KOPT-K1 (cell line): ENCODE results near the gene MPZL1.
"Not testable (repeated sequence)": the region's sequence is repeated elsewhere in the genome, so short reads cannot be mapped to it uniquely, and the experiment has no call there.

Experiments used
- H3K27ac ChIP-seq: fragments of 200-600 bp; sonication (generic); 2 replicates; pipeline ENCODE4 v1.5.1; 2016; ENCODE audit warnings: antibody characterized with exemption, mild to moderate bottlenecking, low read depth, low read length; ENCODE audit not compliant: poor library complexity, severe bottlenecking
- H3K36me3 ChIP-seq: fragments of 200-600 bp; sonication (generic); 2 replicates; pipeline ENCODE4 v1.5.1; 2017; ENCODE audit warnings: antibody characterized with exemption, mild to moderate bottlenecking, low read length, moderate library complexity; ENCODE audit not compliant: insufficient read depth
- H3K9me3 ChIP-seq: fragments of 200-600 bp; sonication (generic); 2 replicates; pipeline ENCODE4 v1.5.1; 2017; ENCODE audit warnings: antibody characterized with exemption, low read length, mild to moderate bottlenecking; ENCODE audit not compliant: insufficient read depth, poor library complexity, severe bottlenecking

Gene MPZL1

GRCh38 chr1:167805041-167805556 is 83.3 kb downstream of the MPZL1 start:
- Histone ChIP-seq H3K27ac (peak overlapping the region; percentile 97), H3K9me3 (peaks cover 19% of the 10 kb centered on the region)

GRCh38 chr1:167806235-167806634 is 84.5 kb downstream of the MPZL1 start:
- H3K36me3 ChIP-seq, result not testable (repeated sequence)
- H3K27ac ChIP-seq, result peak overlapping the region; percentile 38
- H3K9me3 ChIP-seq, result peaks cover 19% of the 10 kb centered on the region

More at GRCh38 chr1:167805041-167805556, 83.3 kb downstream of the MPZL1 start:
- H3K36me3 ChIP-seq, result no peaks in the 10 kb centered on the region

GRCh38 chr1:167806676-167807075 is 84.9 kb downstream of the MPZL1 start:
- not testable (repeated sequence) for H3K36me3 ChIP-seq
- H3K9me3 ChIP-seq, result peaks cover 22% of the 10 kb centered on the region
- peak overlapping the region; percentile 38 for H3K27ac ChIP-seq

- H3K9me3 ChIP-seq, result peaks cover 30% of the 10 kb centered on the region
- no peak overlapping the region for H3K27ac ChIP-seq
Measured at GRCh38 chr1:167808104-167808503, 86.3 kb downstream of the MPZL1 start.

GRCh38 chr1:167808690-167809089 is 86.9 kb downstream of the MPZL1 start:
- Histone ChIP-seq H3K27ac (no peak overlapping the region), H3K36me3 (no peaks in the 10 kb centered on the region), H3K9me3 (peaks cover 31% of the 10 kb centered on the region)

More at GRCh38 chr1:167808104-167808503, 86.3 kb downstream of the MPZL1 start:
- no peaks in the 10 kb centered on the region for H3K36me3 ChIP-seq

- H3K36me3 ChIP-seq, result no peaks in the 10 kb centered on the region
- H3K9me3 ChIP-seq, result peaks cover 27% of the 10 kb centered on the region
Measured at GRCh38 chr1:167812972-167813371, 91.2 kb downstream of the MPZL1 start.

GRCh38 chr1:167815650-167816049 is 93.9 kb downstream of the MPZL1 start:
- Histone ChIP-seq H3K36me3 (no peaks in the 10 kb centered on the region), H3K27ac (no peak overlapping the region), H3K9me3 (peaks cover 27% of the 10 kb centered on the region)

More at GRCh38 chr1:167812972-167813371, 91.2 kb downstream of the MPZL1 start:
- H3K27ac ChIP-seq, result no peak overlapping the region

GRCh38 chr1:167819849-167820683 is 98.3 kb downstream of the MPZL1 start:
- Histone ChIP-seq H3K9me3 (peaks cover 8% of the 10 kb centered on the region), H3K27ac (no peak overlapping the region), H3K36me3 (no peaks in the 10 kb centered on the region)

GRCh38 chr1:167820684-167821355 is 99.0 kb downstream of the MPZL1 start:
- peaks cover under 1% of the 10 kb centered on the region for H3K9me3 ChIP-seq
- H3K36me3 ChIP-seq, result no peaks in the 10 kb centered on the region
- H3K27ac ChIP-seq, result no peak overlapping the region

- H3K9me3 ChIP-seq, result no peaks in the 10 kb centered on the region
- no peak overlapping the region for H3K27ac ChIP-seq
- H3K36me3 ChIP-seq, result no peaks in the 10 kb centered on the region
Measured at GRCh38 chr1:167821356-167821685, 99.5 kb downstream of the MPZL1 start.

- Histone ChIP-seq H3K36me3 (no peaks in the 10 kb centered on the region), H3K27ac (no peak overlapping the region), H3K9me3 (no peaks in the 10 kb centered on the region)
Measured at GRCh38 chr1:167821969-167822685, 100.3 kb downstream of the MPZL1 start.

- H3K36me3 ChIP-seq, result no peaks in the 10 kb centered on the region
- H3K9me3 ChIP-seq, result no peaks in the 10 kb centered on the region
- H3K27ac ChIP-seq, result no peak overlapping the region
Measured at GRCh38 chr1:167824163-167824794, 102.5 kb downstream of the MPZL1 start.

GRCh38 chr1:167825419-167826079 is 103.8 kb downstream of the MPZL1 start:
- Histone ChIP-seq H3K27ac (no peak overlapping the region), H3K9me3 (no peaks in the 10 kb centered on the region), H3K36me3 (no peaks in the 10 kb centered on the region)

- H3K27ac ChIP-seq, result no peak overlapping the region
- no peaks in the 10 kb centered on the region for H3K36me3 ChIP-seq
- H3K9me3 ChIP-seq, result no peaks in the 10 kb centered on the region
Measured at GRCh38 chr1:167826127-167826526, 104.3 kb downstream of the MPZL1 start.
